Glutamatergic neuron (in vitro differentiated cells): ENCODE data around the gene TRDN. TPM values are rescaled to one million over a fixed set of nuclear protein-coding genes. Genes with fewer than 3 reads are reported as not detected.
A peak's percentile ranks its signal among the peaks of the same experiment; 100 is the strongest.
"Not testable (repeated sequence)": the region's sequence is repeated elsewhere in the genome, so short reads cannot be mapped to it uniquely, and the experiment has no call there.

Experiments used
- DNase-seq: peaks from one replicate; pipeline ENCODE4 v3.0.0; 2022
- H3K27ac Mint-ChIP-seq: one replicate; pipeline ENCODE4 v1.8.0; 2020; ENCODE audit warnings: mild to moderate bottlenecking, mixed read lengths, inconsistent platforms; ENCODE audit not compliant: unreplicated experiment
- H3K27me3 Mint-ChIP-seq: one replicate; pipeline ENCODE4 v1.8.0; 2020; ENCODE audit warnings: mild to moderate bottlenecking, moderate library complexity, mixed read lengths, inconsistent platforms; ENCODE audit not compliant: unreplicated experiment
- H3K36me3 Mint-ChIP-seq: one replicate; pipeline ENCODE4 v1.8.0; 2020; ENCODE audit warnings: mild to moderate bottlenecking, mixed read lengths, inconsistent platforms; ENCODE audit not compliant: unreplicated experiment
- H3K4me1 Mint-ChIP-seq: one replicate; pipeline ENCODE4 v1.8.0; 2020; ENCODE audit warnings: mild to moderate bottlenecking, low read depth, mixed read lengths, inconsistent platforms; ENCODE audit not compliant: unreplicated experiment
- H3K4me3 Mint-ChIP-seq: one replicate; pipeline ENCODE4 v1.8.0; 2020; ENCODE audit warnings: mild to moderate bottlenecking, mixed read lengths, inconsistent platforms; ENCODE audit not compliant: unreplicated experiment
- H3K9me3 Mint-ChIP-seq: one replicate; pipeline ENCODE4 v1.8.0; 2020; ENCODE audit warnings: mild to moderate bottlenecking, moderate library complexity, mixed read lengths, inconsistent platforms; ENCODE audit not compliant: unreplicated experiment
- total RNA-seq: library from RNA; stranded (reverse); fragmentation: NEBNext Ultra II Directional; extraction: Animal tissue kit (Norgen Biotek cat#: 25700); gene quantifications from one replicate; pipeline ENCODE4 v1.2.1, GENCODE V29; 2021; ENCODE audit not compliant: unreplicated experiment
- TF ChIP-seq, protein P1 (sequence below): fragments of 200-600 bp; sonication (generic); IDR thresholded peaks from one replicate; pipeline ENCODE4 v1.5.0; 2021; ENCODE audit not compliant: partially characterized antibody, unreplicated experiment

TRDN gene
- total RNA-seq, 1 donor from 2014 or later = not detected

DNA sequence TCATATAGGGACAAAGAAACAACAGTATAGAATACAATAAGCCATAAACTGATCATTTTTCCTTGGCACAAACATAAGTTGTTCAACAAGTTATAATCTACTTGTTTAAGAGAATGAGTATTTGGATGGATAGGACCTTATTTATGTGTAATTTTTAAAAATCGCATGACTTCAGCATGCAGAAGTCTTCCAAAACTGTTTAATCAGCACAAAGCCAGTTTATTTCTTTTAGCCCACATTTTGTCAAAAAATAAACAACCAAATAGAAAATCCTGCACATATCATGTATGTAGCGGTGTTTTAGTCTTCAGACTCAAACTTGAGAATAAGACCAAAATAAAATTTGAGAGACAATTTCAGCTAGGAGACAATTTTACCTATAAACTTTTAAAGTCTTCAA is 304.7 kb downstream of the TRDN start:
- H3K27me3 Mint-ChIP-seq = no peaks in the 10 kb centered on the region
- no peak overlapping the region for H3K27ac Mint-ChIP-seq
- no peaks in the 10 kb centered on the region for H3K9me3 Mint-ChIP-seq
- H3K4me1 Mint-ChIP-seq = peaks cover 8% of the 10 kb centered on the region
- no peak overlapping the region for H3K4me3 Mint-ChIP-seq
- DNase-seq = no peak
- no peaks in the 10 kb centered on the region for H3K36me3 Mint-ChIP-seq
- TF ChIP-seq, protein P1, sequence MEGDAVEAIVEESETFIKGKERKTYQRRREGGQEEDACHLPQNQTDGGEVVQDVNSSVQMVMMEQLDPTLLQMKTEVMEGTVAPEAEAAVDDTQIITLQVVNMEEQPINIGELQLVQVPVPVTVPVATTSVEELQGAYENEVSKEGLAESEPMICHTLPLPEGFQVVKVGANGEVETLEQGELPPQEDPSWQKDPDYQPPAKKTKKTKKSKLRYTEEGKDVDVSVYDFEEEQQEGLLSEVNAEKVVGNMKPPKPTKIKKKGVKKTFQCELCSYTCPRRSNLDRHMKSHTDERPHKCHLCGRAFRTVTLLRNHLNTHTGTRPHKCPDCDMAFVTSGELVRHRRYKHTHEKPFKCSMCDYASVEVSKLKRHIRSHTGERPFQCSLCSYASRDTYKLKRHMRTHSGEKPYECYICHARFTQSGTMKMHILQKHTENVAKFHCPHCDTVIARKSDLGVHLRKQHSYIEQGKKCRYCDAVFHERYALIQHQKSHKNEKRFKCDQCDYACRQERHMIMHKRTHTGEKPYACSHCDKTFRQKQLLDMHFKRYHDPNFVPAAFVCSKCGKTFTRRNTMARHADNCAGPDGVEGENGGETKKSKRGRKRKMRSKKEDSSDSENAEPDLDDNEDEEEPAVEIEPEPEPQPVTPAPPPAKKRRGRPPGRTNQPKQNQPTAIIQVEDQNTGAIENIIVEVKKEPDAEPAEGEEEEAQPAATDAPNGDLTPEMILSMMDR = no peak

DNA sequence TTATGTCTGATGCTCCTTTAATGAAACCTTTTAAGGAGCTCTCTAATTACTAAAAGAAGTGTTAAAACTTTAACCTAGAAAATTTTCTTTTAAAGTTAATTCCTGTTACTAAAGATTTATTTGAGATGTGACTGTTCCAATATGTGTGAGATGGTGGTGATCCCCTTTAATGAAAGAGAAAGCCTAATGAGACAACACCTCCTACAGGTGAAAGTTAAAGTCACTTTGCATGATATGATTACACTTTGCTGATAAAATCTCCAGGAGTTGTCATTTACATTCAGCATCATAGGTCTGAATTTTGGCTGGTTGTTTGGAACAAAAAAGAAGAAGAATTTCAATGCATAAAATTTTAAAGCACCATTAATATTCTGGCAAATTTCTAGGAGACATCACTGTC is 307.4 kb downstream of the TRDN start:
- Mint-ChIP-seq H3K27me3 (no peaks in the 10 kb centered on the region), H3K36me3 (no peaks in the 10 kb centered on the region), H3K4me3 (no peak overlapping the region), H3K4me1 (peaks cover 8% of the 10 kb centered on the region), H3K27ac (no peak overlapping the region), H3K9me3 (no peaks in the 10 kb centered on the region)
- TF ChIP-seq, protein P1 = no peak
- DNase-seq = no peak

DNA sequence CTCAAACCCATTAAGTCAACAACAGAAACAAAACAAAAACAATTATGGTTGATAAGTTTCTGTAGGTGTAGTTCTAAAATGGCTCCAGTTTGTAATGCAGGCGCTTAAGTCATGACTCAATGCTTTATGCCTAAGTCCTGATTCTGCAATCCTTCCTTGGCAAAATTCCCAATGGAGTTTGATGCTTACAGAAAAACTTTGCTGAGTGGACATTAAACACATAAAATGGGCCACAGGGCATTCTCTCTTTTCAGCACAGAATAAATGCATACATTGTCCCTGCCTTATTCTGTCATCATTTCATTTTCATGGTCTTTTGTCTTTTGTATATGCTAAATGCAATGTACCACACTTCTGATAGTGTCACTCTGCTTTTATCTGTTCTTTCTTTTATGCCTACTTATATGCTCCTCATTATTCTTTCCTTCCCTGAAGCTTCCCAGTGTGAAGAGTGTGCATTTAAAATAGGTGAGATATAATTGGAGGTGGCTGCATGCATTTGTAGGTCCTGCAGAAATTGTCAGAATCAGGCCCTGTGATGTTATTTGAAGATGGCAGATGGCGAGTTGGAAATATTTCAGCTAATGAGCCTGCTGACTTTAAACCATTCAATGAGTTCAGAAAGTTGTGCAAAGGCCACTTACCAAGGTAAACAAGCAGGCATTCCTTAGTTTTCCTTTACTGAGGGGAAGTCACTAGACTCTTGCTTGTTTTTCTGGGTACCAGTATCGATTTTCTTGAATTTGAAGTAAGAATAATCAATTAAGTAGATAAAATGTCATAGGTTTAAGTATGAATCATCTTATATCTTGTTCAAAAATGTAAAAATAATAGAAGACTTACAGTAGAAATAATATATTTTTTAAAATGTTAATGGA is 313.1 kb downstream of the TRDN start:
- TF ChIP-seq, protein P1 = no peak
- no peaks in the 10 kb centered on the region for H3K36me3 Mint-ChIP-seq

DNA sequence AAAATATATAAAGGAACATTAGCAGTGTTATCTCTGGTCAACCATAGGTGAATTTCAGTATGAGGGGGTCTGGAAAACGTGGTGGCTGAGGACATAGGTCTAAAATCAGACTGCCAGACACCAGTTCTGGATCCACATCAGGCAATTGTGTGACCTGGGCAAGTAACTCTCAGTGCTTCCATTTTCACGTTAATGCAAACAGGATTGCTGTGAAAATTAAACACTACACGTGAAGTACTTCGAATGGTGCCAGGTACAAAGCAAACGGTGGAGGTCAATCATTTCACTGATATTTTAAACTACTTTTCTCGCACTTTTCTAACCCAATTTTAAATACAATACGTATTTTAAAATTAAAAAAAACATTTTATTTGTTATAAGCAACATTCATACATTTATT is 315.7 kb downstream of the TRDN start:
- TF ChIP-seq, protein P1 = no peak

More for the DNA sequence above, 313.1 kb downstream of the TRDN start:
- H3K27me3 Mint-ChIP-seq = no peaks in the 10 kb centered on the region
- no peaks in the 10 kb centered on the region for H3K9me3 Mint-ChIP-seq
- DNase-seq = no peak
- H3K4me3 Mint-ChIP-seq = no peak overlapping the region
- H3K4me1 Mint-ChIP-seq = no peaks in the 10 kb centered on the region
- H3K27ac Mint-ChIP-seq = no peak overlapping the region

DNA sequence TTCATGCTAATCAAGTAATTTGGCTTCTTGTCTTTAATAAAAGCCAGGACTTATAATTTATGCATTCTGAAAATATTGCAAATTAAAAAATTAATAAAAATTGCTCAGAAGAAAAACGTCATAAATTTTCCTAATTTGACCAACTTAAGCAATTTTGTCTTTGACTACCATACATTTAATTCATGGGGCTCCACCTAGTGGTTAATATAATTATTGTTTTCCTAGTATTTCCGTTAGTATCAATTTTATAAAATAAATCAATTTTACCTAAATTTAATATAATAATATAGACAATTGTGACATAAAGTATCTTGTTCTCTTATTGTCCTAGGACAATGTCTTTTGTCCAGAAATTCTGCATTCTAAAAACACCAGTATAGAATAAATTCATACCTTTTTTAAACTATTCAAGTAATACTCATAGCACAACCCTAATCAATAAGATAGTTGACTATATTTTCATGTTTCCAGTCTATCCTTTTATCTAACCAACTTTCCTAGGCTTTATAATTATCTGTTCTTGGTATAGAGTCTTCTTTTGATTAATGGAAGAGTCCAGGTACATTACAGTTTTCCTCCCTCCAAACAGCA is 319.9 kb downstream of the TRDN start:
- no peaks in the 10 kb centered on the region for H3K4me1 Mint-ChIP-seq
- H3K4me3 Mint-ChIP-seq = no peak overlapping the region
- TF ChIP-seq, protein P1 = peak; percentile 82
- H3K9me3 Mint-ChIP-seq = no peaks in the 10 kb centered on the region
- H3K27ac Mint-ChIP-seq = no peak overlapping the region
- no peak for DNase-seq
- H3K36me3 Mint-ChIP-seq = peaks cover 4% of the 10 kb centered on the region
- H3K27me3 Mint-ChIP-seq = no peaks in the 10 kb centered on the region

More for the DNA sequence above, 315.7 kb downstream of the TRDN start:
- Mint-ChIP-seq H3K4me1 (no peaks in the 10 kb centered on the region), H3K4me3 (no peak overlapping the region), H3K9me3 (no peaks in the 10 kb centered on the region), H3K27me3 (no peaks in the 10 kb centered on the region), H3K36me3 (no peaks in the 10 kb centered on the region), H3K27ac (no peak overlapping the region)
- DNase-seq = no peak

DNA sequence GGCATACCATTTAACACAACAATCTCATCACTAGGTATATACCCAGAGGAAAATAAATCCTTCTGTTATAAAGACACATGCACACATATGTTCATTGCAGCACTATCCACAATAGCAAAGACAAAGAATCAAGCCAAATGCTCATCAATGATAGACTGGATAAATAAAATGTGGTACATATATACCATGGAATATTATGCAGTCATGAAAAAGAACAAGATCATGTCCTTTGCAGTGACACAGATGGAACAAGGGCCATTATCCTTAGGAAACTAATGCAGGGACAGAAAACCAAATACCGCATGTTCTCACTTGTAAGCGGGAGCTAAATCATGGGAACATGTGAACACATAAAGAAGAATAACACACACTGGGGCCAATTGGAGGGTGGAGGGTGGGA is 322.3 kb downstream of the TRDN start:
- DNase-seq, H3K4me3 Mint-ChIP-seq, H3K9me3 Mint-ChIP-seq, H3K27ac Mint-ChIP-seq, H3K36me3 Mint-ChIP-seq, H3K27me3 Mint-ChIP-seq, H3K4me1 Mint-ChIP-seq: not testable (repeated sequence)
